Measurements from ENCODE around the gene CLEC11A.

DNA sequence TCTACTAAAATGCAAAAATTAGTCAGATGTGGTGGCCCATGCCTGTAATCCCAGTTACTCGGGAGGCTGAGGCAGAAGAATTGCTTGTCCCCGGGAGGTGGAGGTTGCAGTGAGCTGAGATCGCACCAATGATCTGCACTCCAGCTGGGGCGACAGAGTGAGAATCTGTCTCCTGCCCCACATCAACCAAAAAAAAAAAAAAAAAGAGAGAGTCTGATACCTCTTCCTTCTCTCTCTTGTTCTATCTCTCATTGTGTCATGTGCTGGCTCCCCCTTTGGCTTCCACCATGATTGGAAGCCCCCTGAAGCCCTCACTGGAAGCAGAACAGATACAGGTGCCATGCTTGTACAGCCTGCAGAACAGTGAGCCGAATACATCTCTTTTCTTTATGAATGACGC lies 20.4 kb downstream of the CLEC11A start:
- TF ChIP-seq POLR2A (IDR thresholded peaks at IDR 0.05; ENCODE audit: control extremely low read depth in 1 of 2, low read depth in 2 of 2, low read length in 2 of 2) (no peak), RAD21 (IDR thresholded peaks at IDR 0.05 in 1 of 2, conservative IDR thresholded peaks at IDR 0.05 in 1 of 2; ENCODE audit: low read depth in 2 of 2, low read length in 2 of 2) (no peak), SRF (IDR thresholded peaks at IDR 0.05; ENCODE audit: low read depth, low read length) (no peak), ZNF274 (IDR thresholded peaks at IDR 0.05; ENCODE audit: borderline replicate concordance, extremely low read depth, low read length) (no peak), SIRT6 (IDR thresholded peaks at IDR 0.05; ENCODE audit: low read length) (no peak), FOSL1 (IDR thresholded peaks at IDR 0.05; ENCODE audit: insufficient read depth, low read depth, low read length) (no peak), TAF1 (IDR thresholded peaks at IDR 0.05; ENCODE audit: low read depth, low read length) (no peak)
- TF ChIP-seq, protein P1, sequence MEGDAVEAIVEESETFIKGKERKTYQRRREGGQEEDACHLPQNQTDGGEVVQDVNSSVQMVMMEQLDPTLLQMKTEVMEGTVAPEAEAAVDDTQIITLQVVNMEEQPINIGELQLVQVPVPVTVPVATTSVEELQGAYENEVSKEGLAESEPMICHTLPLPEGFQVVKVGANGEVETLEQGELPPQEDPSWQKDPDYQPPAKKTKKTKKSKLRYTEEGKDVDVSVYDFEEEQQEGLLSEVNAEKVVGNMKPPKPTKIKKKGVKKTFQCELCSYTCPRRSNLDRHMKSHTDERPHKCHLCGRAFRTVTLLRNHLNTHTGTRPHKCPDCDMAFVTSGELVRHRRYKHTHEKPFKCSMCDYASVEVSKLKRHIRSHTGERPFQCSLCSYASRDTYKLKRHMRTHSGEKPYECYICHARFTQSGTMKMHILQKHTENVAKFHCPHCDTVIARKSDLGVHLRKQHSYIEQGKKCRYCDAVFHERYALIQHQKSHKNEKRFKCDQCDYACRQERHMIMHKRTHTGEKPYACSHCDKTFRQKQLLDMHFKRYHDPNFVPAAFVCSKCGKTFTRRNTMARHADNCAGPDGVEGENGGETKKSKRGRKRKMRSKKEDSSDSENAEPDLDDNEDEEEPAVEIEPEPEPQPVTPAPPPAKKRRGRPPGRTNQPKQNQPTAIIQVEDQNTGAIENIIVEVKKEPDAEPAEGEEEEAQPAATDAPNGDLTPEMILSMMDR (IDR thresholded peaks at IDR 0.05; ENCODE audit: control extremely low read depth in 1 of 3, insufficient read depth in 1 of 3, low read depth in 1 of 3, low read length in 3 of 3) = no peak
